Measurements from ENCODE around the gene STMN1.
"Not testable (repeated sequence)": the region's sequence is repeated elsewhere in the genome, so short reads cannot be mapped to it uniquely, and the experiment has no call there.

Gene STMN1

DNA sequence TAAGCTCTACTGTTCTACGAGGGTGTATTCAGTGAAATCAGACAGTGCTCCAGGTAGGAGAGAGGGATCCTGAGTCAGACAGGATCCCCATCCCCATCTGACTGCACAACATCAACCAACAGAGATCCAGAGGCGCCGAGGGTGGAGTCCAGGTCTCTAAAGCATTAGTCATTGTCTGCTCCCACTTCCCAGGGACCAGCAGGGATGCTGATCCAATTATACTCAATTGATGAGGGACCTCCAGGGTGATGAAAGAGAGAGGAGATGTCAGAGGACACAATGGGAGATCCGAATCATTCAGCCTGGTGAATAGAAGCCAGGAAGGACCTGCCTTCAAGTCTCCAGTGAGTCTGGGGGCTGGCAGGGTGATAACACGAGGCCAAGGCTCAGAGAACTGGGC, 39.5 kb upstream of the STMN1 start:
- H3K4me3 ChIP-seq (ENCODE audit: low read depth, low read length) = no peak overlapping the region
- TF ChIP-seq, protein P1, sequence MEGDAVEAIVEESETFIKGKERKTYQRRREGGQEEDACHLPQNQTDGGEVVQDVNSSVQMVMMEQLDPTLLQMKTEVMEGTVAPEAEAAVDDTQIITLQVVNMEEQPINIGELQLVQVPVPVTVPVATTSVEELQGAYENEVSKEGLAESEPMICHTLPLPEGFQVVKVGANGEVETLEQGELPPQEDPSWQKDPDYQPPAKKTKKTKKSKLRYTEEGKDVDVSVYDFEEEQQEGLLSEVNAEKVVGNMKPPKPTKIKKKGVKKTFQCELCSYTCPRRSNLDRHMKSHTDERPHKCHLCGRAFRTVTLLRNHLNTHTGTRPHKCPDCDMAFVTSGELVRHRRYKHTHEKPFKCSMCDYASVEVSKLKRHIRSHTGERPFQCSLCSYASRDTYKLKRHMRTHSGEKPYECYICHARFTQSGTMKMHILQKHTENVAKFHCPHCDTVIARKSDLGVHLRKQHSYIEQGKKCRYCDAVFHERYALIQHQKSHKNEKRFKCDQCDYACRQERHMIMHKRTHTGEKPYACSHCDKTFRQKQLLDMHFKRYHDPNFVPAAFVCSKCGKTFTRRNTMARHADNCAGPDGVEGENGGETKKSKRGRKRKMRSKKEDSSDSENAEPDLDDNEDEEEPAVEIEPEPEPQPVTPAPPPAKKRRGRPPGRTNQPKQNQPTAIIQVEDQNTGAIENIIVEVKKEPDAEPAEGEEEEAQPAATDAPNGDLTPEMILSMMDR (IDR thresholded peaks at IDR 0.05; ENCODE audit: borderline replicate concordance, insufficient read depth, low read depth, low read length) = no peak

DNA sequence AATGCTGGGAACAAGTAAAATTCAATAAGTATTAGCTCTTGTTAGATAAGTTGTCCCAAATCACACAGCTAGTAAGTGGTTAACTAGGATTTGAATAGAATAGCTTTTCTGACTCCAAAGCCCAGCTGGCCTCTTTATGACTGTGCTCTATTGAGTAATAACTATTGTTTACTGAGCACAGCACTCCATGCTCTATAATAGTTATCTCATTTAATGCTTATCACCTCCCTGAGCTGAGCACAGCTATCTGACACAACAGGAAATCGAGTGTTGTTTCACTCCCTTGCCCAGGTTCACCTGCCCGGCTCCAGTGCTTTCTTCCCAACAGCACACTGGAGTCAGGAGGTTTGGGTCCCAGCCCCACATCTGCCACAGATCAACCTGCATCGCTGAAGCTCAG, 38.8 kb upstream of the STMN1 start:
- TF ChIP-seq, protein P1 (IDR thresholded peaks at IDR 0.05; ENCODE audit: borderline replicate concordance, insufficient read depth, low read depth, low read length) = no peak
- no peak overlapping the region for H3K4me3 ChIP-seq (ENCODE audit: low read depth, low read length)

DNA sequence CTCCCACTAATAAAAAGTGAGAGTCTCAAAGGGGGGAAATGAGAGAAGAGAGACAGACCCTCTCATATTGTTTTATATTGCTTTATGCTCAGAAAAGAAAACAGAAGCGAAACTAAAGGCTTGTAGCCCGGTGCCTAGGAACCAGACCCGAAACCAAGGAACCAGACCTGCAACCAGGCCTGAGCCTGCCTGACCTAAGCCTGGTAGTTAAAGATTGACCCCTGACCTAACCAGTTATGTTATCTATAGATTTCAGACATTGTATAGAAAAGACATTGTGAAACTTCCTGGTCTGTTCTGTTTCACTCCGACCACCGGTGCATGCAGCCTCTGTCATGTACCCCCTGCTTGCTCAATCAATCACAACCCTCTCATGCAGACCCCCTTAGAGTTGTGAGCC, 37.3 kb upstream of the STMN1 start:
- not testable (repeated sequence) for H3K4me3 ChIP-seq (ENCODE audit: low read depth, low read length)

DNA sequence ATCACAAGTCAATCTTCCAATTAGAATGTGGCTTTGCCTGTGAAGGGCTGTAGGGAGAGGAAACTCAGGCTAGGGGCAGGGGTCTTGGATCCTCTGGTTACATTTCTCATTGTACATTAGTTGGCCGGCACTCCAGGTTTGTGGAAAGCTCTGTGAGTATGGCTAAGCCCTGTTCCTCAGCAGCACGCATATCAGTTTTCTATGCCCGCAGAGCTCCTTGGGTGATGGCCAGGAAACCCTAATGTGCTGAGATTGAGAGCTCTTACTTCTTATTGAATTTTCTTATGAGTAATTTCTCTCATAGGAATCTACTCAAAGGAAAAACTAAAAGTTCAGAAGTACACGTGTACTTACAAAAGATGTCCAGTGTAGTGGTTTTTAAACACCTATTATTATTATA, 30.7 kb upstream of the STMN1 start:
- TF ChIP-seq, protein P1 (IDR thresholded peaks at IDR 0.05; ENCODE audit: borderline replicate concordance, insufficient read depth, low read depth, low read length) = no peak
- no peak overlapping the region for H3K4me3 ChIP-seq (ENCODE audit: low read depth, low read length)

GRCh38 chr1:25933479-25934365, 27.5 kb upstream of the STMN1 start:
- TF ChIP-seq, protein P1 (IDR thresholded peaks at IDR 0.05; ENCODE audit: borderline replicate concordance, insufficient read depth, low read depth, low read length) = no peak
- no peak overlapping the region for H3K4me3 ChIP-seq (ENCODE audit: low read depth, low read length)

DNA sequence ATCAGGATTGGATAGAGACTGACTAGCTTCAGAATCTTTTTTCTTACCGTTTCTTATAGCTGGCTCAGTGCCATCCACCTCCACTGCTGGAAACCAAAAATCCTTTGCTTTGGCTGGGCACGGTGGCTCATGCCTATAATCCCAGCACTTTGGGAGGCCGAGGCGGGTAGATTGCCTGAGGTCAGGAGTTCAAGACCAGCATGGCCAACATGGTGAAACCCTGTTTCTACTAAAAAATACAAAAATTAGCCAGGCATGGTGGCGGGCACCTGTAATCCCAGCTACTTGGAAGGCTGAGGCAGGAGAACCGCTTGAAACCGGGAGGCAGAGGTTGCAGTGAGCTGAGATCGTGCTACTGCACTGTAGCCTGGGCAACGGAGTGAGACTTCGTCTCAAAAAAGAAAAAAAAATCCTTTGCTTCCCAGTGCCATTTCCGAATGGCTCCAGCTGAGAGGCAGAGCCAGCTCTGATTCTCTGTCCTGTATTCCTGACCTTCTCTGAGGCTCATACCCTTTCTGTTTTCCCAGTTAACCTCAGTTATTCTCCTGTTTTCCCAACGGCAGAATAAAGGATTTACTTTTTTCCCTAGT, 26.7 kb upstream of the STMN1 start:
- not testable (repeated sequence) for H3K4me3 ChIP-seq (ENCODE audit: low read depth, low read length)

GRCh38 chr1:25932321-25932720, 26.1 kb upstream of the STMN1 start:
- TF ChIP-seq, protein P1 (IDR thresholded peaks at IDR 0.05; ENCODE audit: borderline replicate concordance, insufficient read depth, low read depth, low read length) = no peak
- no peak overlapping the region for H3K4me3 ChIP-seq (ENCODE audit: low read depth, low read length)

GRCh38 chr1:25929016-25929415, 22.8 kb upstream of the STMN1 start:
- TF ChIP-seq, protein P1 (IDR thresholded peaks at IDR 0.05; ENCODE audit: borderline replicate concordance, insufficient read depth, low read depth, low read length) = no peak
- H3K4me3 ChIP-seq (ENCODE audit: low read depth, low read length) = no peak overlapping the region
